GM23248 (cell line): Measurements from ENCODE around the gene RPS16.

Source experiments
- EZH2 ChIP-seq: fragments of 200-600 bp; sonication (generic); IDR thresholded peaks from 2 replicates; pipeline ENCODE4 v1.6.1; 2018; ENCODE audit warnings: antibody characterized with exemption, mild to moderate bottlenecking; ENCODE audit not compliant: insufficient read depth, poor library complexity, severe bottlenecking
- EZH2phosphoT487 ChIP-seq: fragments of 200-600 bp; sonication (generic); IDR thresholded peaks from 2 replicates; pipeline ENCODE4 v1.6.1; 2018; ENCODE audit warnings: antibody characterized with exemption, moderate library complexity, mild to moderate bottlenecking, low read depth; ENCODE audit not compliant: insufficient read depth

GRCh38 chr19:39401549-39402345, 34.0 kb downstream of the RPS16 start:
- TF ChIP-seq EZH2 (no peak), EZH2phosphoT487 (no peak)
